Regular cardiac myocyte (primary cell): ENCODE data around the gene DMD. TPM values are rescaled to one million over a fixed set of nuclear protein-coding genes. Genes with fewer than 3 reads are reported as not detected.

ENCODE experiments used
- total RNA-seq: library from RNA; depleted of rRNA; stranded (reverse); fragments of >200 nt; gene quantifications from 2 replicates; pipeline ENCODE4 v1.2.3, GENCODE V29; 2014

The DMD gene
- total RNA-seq = 26.1 and 33.3 TPM in 2 replicates

GRCh38 chrX:33211356-33212260, at the start of gene DMD:
Gene DMD, minus strand, starts transcription at chrX:33211549. Its CDS starts 237 bp downstream, at chrX:33211312.

GRCh38 chrX:31071725-31072124, 2139.6 kb downstream of the DMD start, which contains the start of gene FTHL17:
Gene FTHL17, minus strand, starts transcription at chrX:31072041. Its CDS starts 88 bp downstream, at chrX:31071953.

